Heart right ventricle (tissue), 16 donors: ENCODE results near the gene NCOA6. TPM values are rescaled to one million over a fixed set of nuclear protein-coding genes. Genes with fewer than 3 reads are reported as not detected.

Source experiments
- ATAC-seq, 8 donors: fragments of 200-7000 bp; cut with Tn5 transposase; one replicate each; pipeline ENCODE4 v1.9.1; 2020; ENCODE audit warnings: mild to moderate bottlenecking in 8 of 8, moderate library complexity in 8 of 8, moderate number of reproducible peaks in 1 of 8
- DNase-seq, 2 donors: peaks; one replicate each; pipeline ENCODE4 v3.0.0-alpha.2; 2020
- H3K27ac ChIP-seq, 10 donors: fragments of 200-600 bp; sonication (generic) in 2 of 10; one replicate each; pipeline versions ENCODE4 v1.5.0 to v1.8.0; 2020 to 2022; ENCODE audit warnings: mild to moderate bottlenecking in 3 of 10
- H3K27me3 ChIP-seq, 7 donors: fragments of 200-600 bp; one replicate each; pipeline ENCODE4 v1.8.0; 2021 to 2022; ENCODE audit warnings: mild to moderate bottlenecking in 2 of 7
- H3K36me3 ChIP-seq, 9 donors: fragments of 200-600 bp; sonication (generic) in 1 of 9; one replicate each; pipeline versions ENCODE4 v1.5.0 to v1.8.0; 2020 to 2022; ENCODE audit warnings: mild to moderate bottlenecking in 2 of 9
- H3K4me1 ChIP-seq, 9 donors: fragments of 200-600 bp; sonication (generic) in 1 of 9; one replicate each; pipeline versions ENCODE4 v1.5.0 to v1.8.0; 2020 to 2022; ENCODE audit warnings: mild to moderate bottlenecking in 4 of 9
- H3K4me3 ChIP-seq, 10 donors: fragments of 200-600 bp; sonication (generic) in 2 of 10; one replicate each; pipeline versions ENCODE4 v1.5.0 to v1.8.0; 2020 to 2022; ENCODE audit warnings: mild to moderate bottlenecking in 7 of 10, moderate library complexity in 2 of 10
- H3K9me3 ChIP-seq, 11 donors: fragments of 200-600 bp in 10 of 11; sonication (generic) in 2 of 11; one replicate each; pipeline versions ENCODE4 v1.5.0 to v1.8.0; 2013 to 2022; ENCODE audit warnings: mild to moderate bottlenecking in 2 of 11, control low read depth in 1 of 11, moderate library complexity in 1 of 11
- WGBS, 2 donors: extraction: QIAGEN DNeasy Blood & Tissue Kit; methylation state at CpG; one replicate each; pipeline ENCODE4 v1.1.7; 2013; ENCODE audit warnings: inconsistent platforms in 1 of 2; 5-methylcytosine and 5-hydroxymethylcytosine counted together
- intact Hi-C, 10 donors: fragments of 100-400 bp; cut with DNase I; formaldehyde crosslinking; loops; one replicate each; pipeline versions ENCODE4 v1.11.1 to v1.14.2; 2022
- polyA plus RNA-seq, 2 donors: library from polyadenylated mRNA; stranded (reverse); fragments of 200-250 nt; gene quantifications; one replicate each; pipeline ENCODE4 v1.2.3, GENCODE V29; 2013
- total RNA-seq, 10 donors: library from RNA; stranded (reverse); fragmentation: NEBNext Ultra II Directional in 3 of 10; extraction: Animal tissue kit (Norgen Biotek cat#: 25700) in 3 of 10; gene quantifications; one replicate each; pipeline versions ENCODE4 v1.2.1 to v1.2.4, GENCODE V29; 2021 to 2023
- TF ChIP-seq, protein P1 (sequence below), 9 donors: fragments of 200-600 bp; sonication (generic) in 2 of 9; IDR thresholded peaks; one replicate each; pipeline versions ENCODE4 v1.5.0 to v1.8.0; 2021 to 2022; ENCODE audit warnings: antibody characterized with exemption in 9 of 9, mild to moderate bottlenecking in 5 of 9, moderate library complexity in 1 of 9
- donor health status: Arrhythmogenic right ventricular cardiomyopathy.
- donor health status: ischemic (EF 13 %, LVEDD 7.1; RV severe dilation, severe dysfunction).
- donor health status: healthy with polysubstance abuse.
- donor health status: DM: no; HTN: yes; CAD: no.
- donor health status: DM: no; HTN: no; CAD: no.
- donor health status: ischemic (EF 25% LVEDD 6.9; RV normal size, moderate dysfunction).
- donor health status: ischemic (EF 25% LVEDD 5.7; RV mildly dilated, moderate dysfunction).
- donor health status: healthy.
- donor health status: DM: yes; HTN: yes; CAD: no.
- donor health status: Ischemic cardiomyopathy.
- donor health status: ischemic (EF 35%, LVEDD 5.7; RV mildly dilated, moderate dysfunction).
- donor health status: nonischemic (EF 11% LVEDD 7.7; RV severe dilation, severe dysfunction).
- donor health status: DM: yes; HTN: yes; CAD: no.
- donor health status: PGD.
- donor health status: ischemic (EF 29% LVEDD 5.4; RV normal size, mild dysfunction).
- donor health status: nonischemic (EF 23%, LVEDD 6.1; RV moderate dilation, normal function).

Gene NCOA6
- total and polyA plus RNA-seq, 12 donors = 11.6 to 37.5 (median 18.0) TPM

DNA sequence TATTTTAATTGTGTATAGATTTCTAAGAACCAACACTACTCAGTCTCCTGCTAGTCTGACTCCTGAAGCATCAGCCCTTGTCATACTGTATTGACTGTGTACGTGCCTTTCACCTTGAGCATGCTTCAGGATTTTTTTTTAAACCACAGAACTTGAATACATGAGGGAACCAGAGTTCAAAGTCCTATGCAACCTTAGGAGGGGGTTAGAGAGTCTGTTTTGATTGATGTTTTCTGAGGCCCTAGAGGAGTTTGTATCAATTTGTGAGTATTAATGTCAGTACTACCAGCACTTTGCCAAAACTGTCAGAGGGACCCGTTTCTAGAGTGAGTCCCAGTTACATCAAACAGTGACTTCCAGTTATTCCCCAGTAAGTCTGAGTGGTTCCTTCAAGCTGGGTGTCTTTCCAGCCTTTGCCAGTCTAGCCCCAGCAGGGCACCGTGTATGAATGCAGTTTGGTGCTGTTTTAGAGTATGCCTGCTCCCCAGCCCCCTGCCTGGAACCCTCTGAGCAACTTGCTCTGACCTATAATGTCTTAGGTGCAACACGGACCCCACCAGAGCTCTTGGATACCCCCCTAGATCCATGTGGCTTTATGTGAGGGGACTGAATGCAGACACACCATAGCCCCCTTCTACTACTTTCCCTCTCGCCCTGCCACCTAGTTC lies 112.8 kb downstream of the NCOA6 start:
- no peaks in the 10 kb centered on the region for H3K9me3 ChIP-seq
- ATAC-seq = no peak
- intact Hi-C loops = no loop called here

DNA sequence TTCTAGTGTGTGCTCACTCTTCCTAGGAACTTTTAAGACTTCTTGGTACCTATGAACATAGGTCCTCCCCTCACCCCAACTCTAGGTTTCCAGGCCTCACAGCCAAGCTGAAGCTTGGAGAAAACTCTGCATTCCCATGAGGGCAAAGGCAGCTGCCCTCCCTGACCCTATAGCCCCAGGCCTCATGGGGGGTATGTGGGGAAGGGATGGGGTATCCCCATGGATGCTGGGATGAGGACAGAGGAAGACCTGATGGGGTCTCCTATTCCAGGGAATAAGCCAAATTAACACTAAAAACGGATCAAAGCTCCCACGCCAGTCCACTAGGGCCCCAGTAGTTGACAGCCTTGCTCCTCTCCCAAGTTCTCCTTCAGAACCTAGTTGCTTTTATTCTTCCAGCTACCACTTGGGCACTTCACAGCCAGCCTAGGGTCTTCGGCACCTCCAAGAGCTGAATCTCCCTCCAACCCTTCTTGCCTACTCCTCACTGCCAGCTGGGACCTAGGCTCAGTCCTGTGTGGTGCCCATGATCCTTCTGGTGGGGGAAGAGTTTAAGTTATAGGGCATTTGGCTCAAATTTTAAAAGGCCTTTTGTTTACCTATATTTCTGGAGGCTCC lies 113.5 kb downstream of the NCOA6 start:
- H3K4me3 ChIP-seq = no peak overlapping the region
- H3K9me3 ChIP-seq = no peaks in the 10 kb centered on the region
- peak overlapping the region in 3 of 10 donors; percentile 37 to 100 (median 57) for H3K27ac ChIP-seq
- TF ChIP-seq, protein P1, sequence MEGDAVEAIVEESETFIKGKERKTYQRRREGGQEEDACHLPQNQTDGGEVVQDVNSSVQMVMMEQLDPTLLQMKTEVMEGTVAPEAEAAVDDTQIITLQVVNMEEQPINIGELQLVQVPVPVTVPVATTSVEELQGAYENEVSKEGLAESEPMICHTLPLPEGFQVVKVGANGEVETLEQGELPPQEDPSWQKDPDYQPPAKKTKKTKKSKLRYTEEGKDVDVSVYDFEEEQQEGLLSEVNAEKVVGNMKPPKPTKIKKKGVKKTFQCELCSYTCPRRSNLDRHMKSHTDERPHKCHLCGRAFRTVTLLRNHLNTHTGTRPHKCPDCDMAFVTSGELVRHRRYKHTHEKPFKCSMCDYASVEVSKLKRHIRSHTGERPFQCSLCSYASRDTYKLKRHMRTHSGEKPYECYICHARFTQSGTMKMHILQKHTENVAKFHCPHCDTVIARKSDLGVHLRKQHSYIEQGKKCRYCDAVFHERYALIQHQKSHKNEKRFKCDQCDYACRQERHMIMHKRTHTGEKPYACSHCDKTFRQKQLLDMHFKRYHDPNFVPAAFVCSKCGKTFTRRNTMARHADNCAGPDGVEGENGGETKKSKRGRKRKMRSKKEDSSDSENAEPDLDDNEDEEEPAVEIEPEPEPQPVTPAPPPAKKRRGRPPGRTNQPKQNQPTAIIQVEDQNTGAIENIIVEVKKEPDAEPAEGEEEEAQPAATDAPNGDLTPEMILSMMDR (IDR thresholded peaks at IDR 0.05) = no peak
- ATAC-seq (no peak), DNase-seq (no peak)
- intact Hi-C loops = no loop called here
- peaks cover 5 to 68% (median 51%) of the 10 kb centered on the region in 9 donors for H3K4me1 ChIP-seq
- peaks cover 0 to 66% (median 16%) of the 10 kb centered on the region in 9 donors for H3K36me3 ChIP-seq
- 96 to 99% methylated on average over 3 of the region's 3 CpGs for WGBS, 2 donors
- H3K27me3 ChIP-seq = no peaks in the 10 kb centered on the region

More for the DNA sequence above, 112.8 kb downstream of the NCOA6 start:
- Histone ChIP-seq H3K27me3 (no peaks in the 10 kb centered on the region), H3K4me3 (no peak overlapping the region), H3K4me1 (peaks cover 2 to 61% (median 43%) of the 10 kb centered on the region in 9 donors), H3K27ac (peak overlapping the region in 7 of 10 donors; percentile 13 to 100 (median 37)), H3K36me3 (peaks cover 0 to 73% (median 16%) of the 10 kb centered on the region in 9 donors)
- no peak for DNase-seq
- TF ChIP-seq, protein P1 (IDR thresholded peaks at IDR 0.05) = no peak
- WGBS, 2 donors = 72 to 75% methylated on average over 5 of the region's 5 CpGs

DNA sequence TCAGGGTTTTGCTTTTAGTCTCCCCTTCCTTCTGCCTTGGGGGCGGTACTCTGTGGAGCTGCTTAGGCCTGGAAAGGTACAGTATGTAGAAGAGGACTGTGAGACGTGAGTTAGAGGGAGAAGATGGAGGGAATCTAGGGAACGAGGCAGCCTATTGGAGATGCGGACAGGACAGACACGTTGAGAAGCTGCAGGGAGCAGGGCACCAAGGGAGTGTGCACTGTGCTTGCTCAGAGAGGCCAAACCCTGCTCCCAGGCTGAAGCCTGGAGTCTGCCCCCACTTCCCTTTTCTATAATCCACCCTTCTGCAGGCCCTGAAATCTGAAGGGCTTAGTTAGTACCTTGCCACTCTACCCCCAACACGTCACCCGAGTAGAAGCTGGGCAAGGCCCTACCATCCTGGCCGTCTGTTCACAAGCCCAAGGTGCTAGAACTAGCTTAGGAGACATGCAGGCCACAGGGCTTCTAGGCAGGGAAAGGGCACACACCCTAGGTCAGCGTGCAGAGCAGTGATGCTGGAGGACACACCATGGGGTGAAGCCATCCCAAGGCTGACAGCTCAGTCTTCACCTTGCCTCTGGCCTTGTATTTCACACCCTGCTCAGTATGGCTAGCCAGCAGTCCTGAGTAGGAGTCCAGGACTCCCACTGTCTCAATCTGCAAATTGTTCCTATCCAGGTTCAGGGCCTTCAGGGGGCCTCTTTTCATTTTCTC lies 114.4 kb downstream of the NCOA6 start:
- Histone ChIP-seq H3K9me3 (no peaks in the 10 kb centered on the region), H3K36me3 (peaks cover 0 to 58% (median 14%) of the 10 kb centered on the region in 9 donors), H3K27ac (peak overlapping the region in 4 of 10 donors; percentile 62 to 100 (median 97)), H3K4me3 (no peak overlapping the region), H3K4me1 (peaks cover 5 to 77% (median 60%) of the 10 kb centered on the region in 9 donors), H3K27me3 (no peaks in the 10 kb centered on the region)
- TF ChIP-seq, protein P1 (IDR thresholded peaks at IDR 0.05) = no peak
- WGBS, 2 donors = 83 to 91% methylated on average over 9 of the region's 9 CpGs
- intact Hi-C loops = no loop called here
- DNase-seq (no peak), ATAC-seq (no peak)

GRCh38 chr20:34710568-34710839 lies 114.9 kb downstream of the NCOA6 start:
- H3K4me1 ChIP-seq = peaks cover 5 to 82% (median 65%) of the 10 kb centered on the region in 9 donors
- intact Hi-C loops = no loop called here
- H3K4me3 ChIP-seq = peak overlapping the region in 5 of 10 donors; percentile 72 to 77 (median 75)
- DNase-seq (no peak), ATAC-seq (no peak)
- no peaks in the 10 kb centered on the region for H3K9me3 ChIP-seq
- H3K27ac ChIP-seq = peak overlapping the region in 7 of 10 donors; percentile 62 to 100 (median 99)
- TF ChIP-seq, protein P1 (IDR thresholded peaks at IDR 0.05) = no peak
- peaks cover 0 to 53% (median 10%) of the 10 kb centered on the region in 9 donors for H3K36me3 ChIP-seq
- no peaks in the 10 kb centered on the region for H3K27me3 ChIP-seq
